Dendritic cell treated with granulocyte-macrophage colony-stimulating factor and Interleukin-4, amounts not matched to agents 40 ng/mL and 50 ng/mL, for 4 days (primary cell): Measurements from ENCODE around the gene MUCL3.
"Not testable (repeated sequence)": the region's sequence is repeated elsewhere in the genome, so short reads cannot be mapped to it uniquely, and the experiment has no call there.

Experiments
- H3K27ac Mint-ChIP-seq: one replicate; pipeline ENCODE4 v1.8.0; 2022; ENCODE audit warnings: mild to moderate bottlenecking, mixed read lengths
- H3K27me3 Mint-ChIP-seq: one replicate; pipeline ENCODE4 v1.8.0; 2022; ENCODE audit warnings: mild to moderate bottlenecking, mixed read lengths
- H3K36me3 Mint-ChIP-seq: one replicate; pipeline ENCODE4 v1.8.0; 2022; ENCODE audit warnings: low read depth, mixed read lengths
- H3K4me1 Mint-ChIP-seq: one replicate; pipeline ENCODE4 v1.8.0; 2022; ENCODE audit warnings: low read depth, mixed read lengths
- H3K4me3 Mint-ChIP-seq: one replicate; pipeline ENCODE4 v1.8.0; 2022; ENCODE audit warnings: mild to moderate bottlenecking, moderate library complexity, mixed read lengths
- H3K9me3 Mint-ChIP-seq: one replicate; pipeline ENCODE4 v1.8.0; 2022; ENCODE audit warnings: mixed read lengths
- intact Hi-C: fragments of 100-400 bp; cut with micrococcal nuclease; formaldehyde crosslinking; loops from one replicate; pipeline ENCODE4 v1.15.0; 2022

MUCL3 gene

DNA sequence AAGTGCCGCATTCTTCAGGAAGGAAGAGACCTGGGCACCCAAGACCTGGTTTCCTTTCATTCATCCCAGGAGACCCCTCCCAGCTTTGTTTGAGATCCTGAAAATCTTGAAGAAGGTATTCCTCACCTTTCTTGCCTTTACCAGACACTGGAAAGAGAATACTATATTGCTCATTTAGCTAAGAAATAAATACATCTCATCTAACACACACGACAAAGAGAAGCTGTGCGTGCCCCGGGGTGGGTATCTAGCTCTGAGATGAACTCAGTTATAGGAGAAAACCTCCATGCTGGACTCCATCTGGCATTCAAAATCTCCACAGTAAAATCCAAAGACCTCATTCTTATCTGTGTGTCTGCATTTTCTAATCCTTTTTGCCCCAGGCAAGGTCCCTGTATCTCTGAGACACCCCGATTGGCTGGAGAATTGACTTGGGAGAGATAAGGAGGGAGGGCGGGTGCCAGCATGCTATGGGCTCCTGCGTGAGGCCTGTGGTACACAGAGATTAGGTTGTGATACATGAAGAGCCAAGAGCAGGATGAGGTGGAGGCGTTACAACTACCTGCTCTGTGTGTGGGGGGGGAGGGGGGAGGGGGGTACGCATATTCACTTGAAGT is 47.5 kb downstream of the MUCL3 start:
- intact Hi-C loops: no loop called here
- no peaks in the 10 kb centered on the region for H3K9me3 Mint-ChIP-seq
- no peak overlapping the region for H3K27ac Mint-ChIP-seq
- peaks cover 17% of the 10 kb centered on the region for H3K27me3 Mint-ChIP-seq
- no peaks in the 10 kb centered on the region for H3K36me3 Mint-ChIP-seq
- peaks cover 5% of the 10 kb centered on the region for H3K4me1 Mint-ChIP-seq
- H3K4me3 Mint-ChIP-seq: no peak overlapping the region

DNA sequence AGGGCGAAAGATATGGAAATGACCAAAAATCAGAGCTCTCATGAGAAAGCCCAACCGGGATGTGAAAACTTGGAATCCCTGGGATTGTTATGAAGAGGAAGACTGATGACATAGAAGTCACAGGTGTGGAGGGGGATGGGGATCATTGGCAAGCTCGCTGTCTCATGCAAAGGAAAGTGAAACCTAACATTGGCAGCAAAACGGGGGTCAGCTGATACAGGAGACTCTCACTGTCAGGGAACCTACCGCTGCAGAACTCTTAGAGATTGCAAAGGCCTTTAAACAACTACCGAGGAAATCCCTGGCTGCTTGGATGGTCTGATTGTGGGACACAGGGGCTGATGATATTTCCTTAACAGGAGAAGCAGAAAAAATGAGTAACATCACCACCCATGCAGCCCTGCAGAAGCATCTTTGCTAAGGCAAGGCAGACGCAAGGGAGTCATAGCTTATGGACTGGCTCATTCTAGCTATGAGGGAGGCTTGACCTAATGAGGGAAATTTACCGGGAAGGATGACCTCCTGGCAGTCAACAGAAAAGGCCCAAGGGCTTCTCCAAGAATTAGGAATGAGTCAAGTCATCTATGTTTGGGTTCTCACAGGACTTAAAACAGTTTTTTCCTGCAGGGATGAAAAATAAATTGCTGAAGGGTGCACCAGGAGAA is 49.8 kb downstream of the MUCL3 start:
- no peak overlapping the region for H3K4me3 Mint-ChIP-seq
- H3K27ac Mint-ChIP-seq: no peak overlapping the region
- no peaks in the 10 kb centered on the region for H3K9me3 Mint-ChIP-seq
- peaks cover 5% of the 10 kb centered on the region for H3K4me1 Mint-ChIP-seq
- intact Hi-C loops: no loop called here
- H3K36me3 Mint-ChIP-seq: no peaks in the 10 kb centered on the region
- peaks cover 11% of the 10 kb centered on the region for H3K27me3 Mint-ChIP-seq

DNA sequence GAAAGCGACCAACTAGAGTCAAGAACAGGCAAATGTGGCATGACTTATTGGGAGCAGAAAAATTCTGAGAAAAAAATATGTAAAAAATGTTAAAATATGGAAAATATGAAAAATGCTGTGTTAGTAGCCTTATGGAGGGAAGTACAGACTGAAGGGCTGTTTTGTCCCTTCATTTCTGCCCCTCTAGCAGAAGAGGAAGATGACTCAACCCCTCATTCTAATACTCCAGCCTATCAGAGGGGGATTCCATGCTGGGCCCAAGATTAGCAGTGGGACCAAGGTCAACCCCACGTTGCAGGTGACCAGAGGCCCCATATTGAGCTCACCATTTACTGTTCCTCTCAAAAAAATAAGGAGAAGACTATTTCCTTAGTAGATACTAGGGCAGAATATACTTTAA is 51.1 kb downstream of the MUCL3 start:
- no peaks in the 10 kb centered on the region for H3K9me3 Mint-ChIP-seq
- H3K4me1 Mint-ChIP-seq: peaks cover 5% of the 10 kb centered on the region
- H3K27ac Mint-ChIP-seq: no peak overlapping the region
- H3K4me3 Mint-ChIP-seq: no peak overlapping the region
- no peaks in the 10 kb centered on the region for H3K36me3 Mint-ChIP-seq
- intact Hi-C loops: no loop called here
- peaks cover 7% of the 10 kb centered on the region for H3K27me3 Mint-ChIP-seq

DNA sequence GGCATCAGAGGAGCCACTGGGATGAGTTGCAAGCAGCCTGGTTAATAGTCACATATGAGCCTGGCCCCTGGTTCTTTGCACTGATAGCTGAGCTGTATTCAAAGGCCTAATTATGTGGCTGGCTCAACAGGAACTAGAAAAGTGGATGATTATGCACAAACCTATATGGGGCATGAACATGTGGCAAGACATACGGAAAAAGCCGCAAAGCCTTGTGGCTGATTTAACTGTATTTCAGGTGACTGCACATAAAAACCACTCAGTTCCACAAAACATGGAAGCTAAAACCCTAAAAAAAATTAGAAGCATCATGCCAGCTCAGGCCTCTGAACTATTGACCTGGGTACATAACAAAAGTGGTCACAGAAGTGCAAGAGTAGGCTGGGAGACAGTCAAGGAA is 56.5 kb downstream of the MUCL3 start:
- Mint-ChIP-seq H3K27ac (no peak overlapping the region), H3K27me3 (peaks cover 5% of the 10 kb centered on the region), H3K4me1 (no peaks in the 10 kb centered on the region), H3K4me3 (no peak overlapping the region), H3K36me3 (no peaks in the 10 kb centered on the region), H3K9me3 (no peaks in the 10 kb centered on the region)
- intact Hi-C loops: no loop called here

DNA sequence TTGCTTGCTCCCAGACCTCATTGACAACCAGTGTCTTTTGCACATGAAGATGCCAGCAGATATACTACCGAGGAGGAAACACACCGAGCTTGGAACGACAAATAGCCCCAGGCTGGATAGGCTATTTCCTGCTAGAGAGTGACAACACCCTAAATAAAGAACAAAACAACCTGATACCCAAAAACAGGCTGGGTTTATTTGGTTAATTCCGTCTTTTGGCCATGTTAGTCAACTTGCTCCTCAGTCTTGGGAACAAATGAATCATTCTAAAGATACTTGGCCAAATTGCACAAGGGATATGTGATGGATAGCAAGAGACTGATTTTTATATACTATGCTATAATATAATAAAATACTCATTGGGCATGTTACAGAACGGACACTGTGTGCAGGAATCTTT is 58.0 kb downstream of the MUCL3 start:
- no peaks in the 10 kb centered on the region for H3K4me1 Mint-ChIP-seq
- H3K36me3 Mint-ChIP-seq: no peaks in the 10 kb centered on the region
- H3K4me3 Mint-ChIP-seq: no peak overlapping the region
- intact Hi-C loops: no loop called here
- H3K27me3 Mint-ChIP-seq: peaks cover 6% of the 10 kb centered on the region
- H3K9me3 Mint-ChIP-seq: no peaks in the 10 kb centered on the region
- H3K27ac Mint-ChIP-seq: no peak overlapping the region

DNA sequence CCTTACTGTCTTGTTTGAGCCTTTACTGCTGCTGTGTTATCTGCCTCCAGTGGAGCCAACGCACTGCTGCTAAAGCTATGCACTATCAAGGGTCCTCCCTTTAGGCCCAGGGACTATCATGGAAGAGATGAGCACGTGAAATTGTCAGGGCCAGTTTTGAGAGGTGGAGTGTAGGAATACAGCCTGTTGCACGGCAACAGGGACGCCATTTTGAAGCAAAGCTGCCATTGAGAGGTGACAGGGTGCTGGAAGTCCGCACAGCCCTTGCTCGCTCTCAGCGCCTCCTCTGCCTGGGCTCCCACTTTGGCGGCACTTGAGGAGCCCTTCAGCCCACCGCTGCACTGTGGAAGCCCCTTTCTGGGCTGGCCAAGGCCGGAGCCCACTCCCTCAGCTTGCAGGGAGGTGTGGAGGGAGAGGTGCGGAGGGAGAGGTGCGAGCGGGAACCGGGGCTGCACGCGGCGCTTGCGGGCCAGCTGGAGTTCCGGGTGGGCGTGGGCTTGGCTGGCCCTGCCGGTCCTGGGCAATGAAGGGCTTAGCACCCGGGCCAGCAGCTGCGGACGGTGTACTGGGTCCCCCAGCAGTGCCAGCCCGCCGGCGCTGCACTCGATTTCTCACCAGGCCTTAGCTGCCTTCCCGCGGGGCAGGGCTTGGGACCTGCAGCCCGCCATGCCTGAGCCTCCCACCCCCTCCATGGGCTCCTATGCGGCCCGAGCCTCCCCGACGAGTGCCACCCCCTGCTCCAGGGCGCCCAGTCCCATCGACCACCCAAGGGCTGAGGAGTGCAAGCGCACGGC is 59.5 kb downstream of the MUCL3 start:
- H3K9me3 Mint-ChIP-seq, intact Hi-C loops, H3K36me3 Mint-ChIP-seq, H3K27ac Mint-ChIP-seq, H3K27me3 Mint-ChIP-seq, H3K4me1 Mint-ChIP-seq, H3K4me3 Mint-ChIP-seq: not testable (repeated sequence)

DNA sequence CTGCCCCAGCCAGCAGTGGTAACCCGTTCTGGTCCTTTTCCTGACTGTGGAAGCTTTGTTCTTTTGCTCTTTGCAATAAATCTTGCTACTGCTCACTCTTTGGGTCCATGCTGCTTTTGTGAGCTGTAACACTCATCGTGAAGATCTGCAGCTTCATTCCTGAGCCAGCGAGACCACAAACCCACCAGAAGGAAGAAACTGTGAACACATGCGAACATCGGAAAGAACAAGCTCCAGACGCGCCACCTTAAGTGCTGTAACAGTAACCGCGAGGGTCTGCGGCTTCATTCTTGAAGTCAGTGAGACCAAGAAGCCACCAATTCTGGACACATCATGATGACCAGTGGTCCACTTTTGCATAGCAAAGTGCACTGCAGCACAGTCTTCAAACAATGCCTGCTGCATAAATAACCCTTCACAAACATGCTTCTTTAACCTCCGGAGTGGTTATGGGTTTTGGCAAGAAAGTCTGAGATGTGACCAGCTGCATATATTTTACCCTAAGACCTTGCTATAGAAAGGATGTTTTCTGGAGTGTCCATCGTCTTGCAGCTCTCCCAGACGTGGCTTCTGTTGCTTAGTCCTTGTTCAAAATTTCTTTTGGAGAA is 60.6 kb downstream of the MUCL3 start:
- Mint-ChIP-seq H3K27me3 (peaks cover 13% of the 10 kb centered on the region), H3K27ac (no peak overlapping the region), H3K4me1 (peaks cover 7% of the 10 kb centered on the region), H3K36me3 (no peaks in the 10 kb centered on the region), H3K4me3 (no peak overlapping the region), H3K9me3 (no peaks in the 10 kb centered on the region)
- intact Hi-C loops: no loop called here

DNA sequence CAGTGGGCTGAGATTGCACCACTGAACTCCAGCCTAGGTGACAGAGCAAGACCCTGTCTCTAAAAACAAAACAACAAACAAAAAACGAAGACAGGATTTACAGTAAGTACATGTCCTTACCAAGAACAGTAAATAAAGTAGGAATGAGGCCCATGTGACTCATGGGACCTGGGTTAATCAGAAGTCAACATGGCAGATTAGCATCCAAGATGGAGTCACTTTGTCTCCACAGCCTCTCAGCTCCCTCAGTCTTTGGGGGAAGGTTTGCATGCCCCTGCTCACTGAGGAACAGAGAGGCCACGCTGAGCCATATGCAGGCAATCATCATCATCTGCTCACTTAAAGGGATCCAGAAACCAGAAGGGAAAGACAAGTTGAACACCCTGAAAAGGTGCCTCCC is 61.7 kb downstream of the MUCL3 start:
- Mint-ChIP-seq H3K27ac (no peak overlapping the region), H3K27me3 (peaks cover 17% of the 10 kb centered on the region), H3K4me3 (no peak overlapping the region), H3K9me3 (no peaks in the 10 kb centered on the region), H3K36me3 (no peaks in the 10 kb centered on the region), H3K4me1 (peaks cover 7% of the 10 kb centered on the region)
- intact Hi-C loops: no loop called here
